B cell (primary cell): ENCODE results near the gene ADCY10. TPM values are rescaled to one million over a fixed set of nuclear protein-coding genes. Genes with fewer than 3 reads are reported as not detected.

Experiments
- ATAC-seq: fragments of 200-7000 bp; cut with Tn5 transposase; one replicate; pipeline ENCODE4 v1.10.0; 2021; ENCODE audit warnings: low read depth, mild to moderate bottlenecking, moderate number of reproducible peaks, moderate library complexity
- CTCF ChIA-PET: fragments of 350-600 bp; sonication (Branson Sonifier 250); formaldehyde crosslinking; loops from one replicate; lab custom pipeline; 2021; ENCODE audit warnings: antibody characterized with exemption, inconsistent platforms; lab: Charles Lee
- POLR2A ChIA-PET: fragments of 350-600 bp; sonication (Branson Sonifier 250); formaldehyde crosslinking; loops from one replicate; lab custom pipeline; 2021; ENCODE audit warnings: antibody characterized with exemption; lab: Charles Lee
- DNase-seq: peaks from one replicate; pipeline ENCODE4 v3.0.0; 2013
- H2AFZ ChIP-seq: 2 replicates; pipeline ENCODE4 v1.6.1; 2012; ENCODE audit warnings: mild to moderate bottlenecking, low read depth, low read length; ENCODE audit not compliant: insufficient read depth, poor library complexity, severe bottlenecking
- H3K27ac ChIP-seq, 2 donors: 1 replicate in 1 of 2; 2 replicates in 1 of 2; pipeline ENCODE4 v1.5.1; 2012 to 2013; ENCODE audit warnings: low read length in 2 of 2, mild to moderate bottlenecking in 2 of 2, moderate library complexity in 1 of 2
- H3K27me3 ChIP-seq, 4 experiments: fragments of 200-600 bp in 1 of 4; sonication (generic) in 1 of 4; replicated peaks in 1 of 4; 1 replicate in 2 of 4; 2 replicates in 2 of 4; pipeline versions ENCODE4 v1.6.1 to v1.7.0; 2013 to 2016; ENCODE audit warnings: low read length in 3 of 4, mild to moderate bottlenecking in 2 of 4, mixed read lengths in 1 of 4, moderate library complexity in 1 of 4; ENCODE audit not compliant: insufficient read depth in 4 of 4, control insufficient read depth in 3 of 4; ENCODE audit errors: control extremely low read depth in 1 of 4
- H3K36me3 ChIP-seq, 2 experiments: replicated peaks in 1 of 2; 1 replicate in 1 of 2; 2 replicates in 1 of 2; pipeline versions ENCODE4 v1.6.1 to v1.7.1; 2013; ENCODE audit warnings: low read length in 1 of 2; ENCODE audit not compliant: insufficient read depth in 2 of 2, control insufficient read depth in 1 of 2; ENCODE audit errors: control extremely low read depth in 1 of 2, extremely low read depth in 1 of 2
- H3K4me1 ChIP-seq, 2 donors: fragments of 200-600 bp in 1 of 2; sonication (generic) in 1 of 2; 1 replicate in 1 of 2; 2 replicates in 1 of 2; pipeline versions ENCODE4 v1.5.1 to v1.6.1; 2013 to 2017; ENCODE audit warnings: low read length in 2 of 2; ENCODE audit not compliant: control insufficient read depth in 2 of 2, insufficient read depth in 2 of 2
- H3K4me2 ChIP-seq: replicated peaks from 2 replicates; pipeline ENCODE3; 2012; ENCODE audit warnings: mild to moderate bottlenecking, low read depth, low read length; ENCODE audit not compliant: poor library complexity, severe bottlenecking
- H3K4me3 ChIP-seq, 5 experiments: fragments of 200-600 bp in 1 of 5; sonication (generic) in 1 of 5; 1 replicate in 3 of 5; 2 replicates in 2 of 5; pipeline versions ENCODE4 v1.5.1 to v1.7.0; 2011 to 2016; ENCODE audit warnings: low read length in 4 of 5, mild to moderate bottlenecking in 4 of 5, low read depth in 2 of 5, control low read depth in 1 of 5, moderate library complexity in 1 of 5; ENCODE audit not compliant: insufficient read depth in 1 of 5; ENCODE audit errors: control extremely low read depth in 1 of 5, extremely low read depth in 1 of 5
- H3K79me2 ChIP-seq: fragments of 200-600 bp; sonication (generic); one replicate; pipeline ENCODE4 v1.6.0; 2016; ENCODE audit warnings: low read length; ENCODE audit not compliant: control insufficient read depth, insufficient read depth
- H3K9ac ChIP-seq: fragments of 200-600 bp; sonication (generic); 2 replicates; pipeline ENCODE4 v1.6.1; 2017; ENCODE audit warnings: mild to moderate bottlenecking, low read length, moderate library complexity
- H3K9me3 ChIP-seq, 3 donors: one replicate each; pipeline versions ENCODE4 v1.6.1 to v1.7.1; 2013; ENCODE audit warnings: low read length in 2 of 3; ENCODE audit not compliant: control insufficient read depth in 2 of 3, insufficient read depth in 1 of 3; ENCODE audit errors: control extremely low read depth in 1 of 3
- H4K20me1 ChIP-seq: 2 replicates; pipeline ENCODE4 v1.6.0; 2012; ENCODE audit warnings: mild to moderate bottlenecking, low read length; ENCODE audit not compliant: insufficient read depth, control insufficient read depth, poor library complexity, severe bottlenecking
- H3K27ac Mint-ChIP-seq: one replicate; pipeline ENCODE4 v1.8.0; 2021; ENCODE audit warnings: mixed read lengths
- H3K27me3 Mint-ChIP-seq: one replicate; pipeline ENCODE4 v1.8.0; 2021; ENCODE audit warnings: mixed read lengths
- H3K4me1 Mint-ChIP-seq: one replicate; pipeline ENCODE4 v1.8.0; 2021; ENCODE audit warnings: mixed read lengths
- H3K4me3 Mint-ChIP-seq: one replicate; pipeline ENCODE4 v1.8.0; 2021; ENCODE audit warnings: mixed read lengths
- H3K9me3 Mint-ChIP-seq: one replicate; pipeline ENCODE4 v1.8.0; 2022; ENCODE audit warnings: mixed read lengths; ENCODE audit not compliant: insufficient read depth
- CTCF ChIP-seq: fragments of 200-600 bp; IDR thresholded peaks from one replicate; pipeline ENCODE4 v1.8.0; 2022; ENCODE audit warnings: antibody characterized with exemption, mild to moderate bottlenecking
- EZH2 ChIP-seq: IDR thresholded peaks from 2 replicates; pipeline ENCODE4 v1.6.1; 2012; ENCODE audit warnings: borderline replicate concordance, low read depth, mild to moderate bottlenecking, moderate library complexity, low read length; ENCODE audit not compliant: insufficient read depth, poor library complexity, severe bottlenecking
- WGBS: methylation state at CpG from one replicate; pipeline ENCODE4 v1.1.5; 2013; ENCODE audit warnings: missing lambda C conversion rate; ENCODE audit not compliant: insufficient coverage; 5-methylcytosine and 5-hydroxymethylcytosine counted together
- intact Hi-C: fragments of 100-400 bp; cut with micrococcal nuclease; formaldehyde crosslinking; loops from one replicate; pipeline ENCODE4 v1.10.0; 2022
- polyA plus RNA-seq: library from polyadenylated mRNA; depleted of rRNA; stranded (reverse); fragments of >200 nt; gene quantifications from 2 replicates; pipeline ENCODE4 v1.2.3, GENCODE V29; 2012
- total RNA-seq, 2 donors: library from RNA; stranded (reverse); fragments of 120-200 nt in 1 of 2; gene quantifications; 1 replicate in 1 of 2; 2 replicates in 1 of 2; pipeline versions ENCODE4 v1.2.3 to v1.2.4, GENCODE V29; 2013 to 2022

ADCY10 gene
- total and polyA plus RNA-seq, 2 donors (not counting 1 experiment from before 2014, with no cell fraction given): 0.15 TPM; not detected in 1

- H3K4me1 ChIP-seq: peaks cover 6% of the 10 kb centered on the region in 2 donors
- no peak for TF ChIP-seq CTCF
- TF ChIP-seq EZH2: no peak
- peak; percentile 28 for DNase-seq
- Mint-ChIP-seq H3K4me1 (peaks cover 5% of the 10 kb centered on the region), H3K4me3 (peak overlapping the region; percentile 66), H3K9me3 (peaks cover 6% of the 10 kb centered on the region), H3K27me3 (peaks cover 24% of the 10 kb centered on the region), H3K27ac (no peak overlapping the region)
- H3K79me2 ChIP-seq: no peaks in the 10 kb centered on the region
- H3K4me2 ChIP-seq: peak overlapping the region; percentile 73
- no peaks in the 10 kb centered on the region for H4K20me1 ChIP-seq
- CTCF ChIA-PET: no interaction called here
- H2AFZ ChIP-seq: peak overlapping the region; percentile 51
- WGBS: 14% methylated on average over 34 of the region's 35 CpGs
- peaks cover 3 to 9% (median 4%) of the 10 kb centered on the region in 3 donors for H3K9me3 ChIP-seq
- intact Hi-C loops: no loop called here
- H3K9ac ChIP-seq: peak overlapping the region; percentile 55
- peaks cover 0 to 9% (median 0%) of the 10 kb centered on the region in 4 experiments for H3K27me3 ChIP-seq
- H3K4me3 ChIP-seq: peak overlapping the region in 3 of 5 experiments; percentile 29 to 54 (median 38)
- POLR2A ChIA-PET: no interaction called here
- no peaks in the 10 kb centered on the region for H3K36me3 ChIP-seq
- peak; percentile 73 for ATAC-seq
- H3K27ac ChIP-seq: no peak overlapping the region
These were observed 93.9 kb downstream of the ADCY10 start for GRCh38 chr1:167819849-167820683.

- DNase-seq (no peak), ATAC-seq (no peak)
- Mint-ChIP-seq H3K9me3 (peaks cover 15% of the 10 kb centered on the region), H3K4me1 (peaks cover 5% of the 10 kb centered on the region), H3K4me3 (no peak overlapping the region), H3K27ac (no peak overlapping the region), H3K27me3 (peaks cover 9% of the 10 kb centered on the region)
- peaks cover 4 to 23% (median 14%) of the 10 kb centered on the region in 3 donors for H3K9me3 ChIP-seq
- no peak overlapping the region for H3K4me2 ChIP-seq
- H3K4me1 ChIP-seq: peaks cover 6% of the 10 kb centered on the region in 2 donors
- H3K4me3 ChIP-seq: no peak overlapping the region
- H3K79me2 ChIP-seq: no peaks in the 10 kb centered on the region
- no peak overlapping the region for H3K9ac ChIP-seq
- no peak overlapping the region for H2AFZ ChIP-seq
- ChIA-PET CTCF (interaction anchor here (0.6 kb wide), 1 partner anchor 305 kb away, joined by 3 read pairs; no protein-coding TSS in a partner anchor), POLR2A (no interaction called here)
- H3K27ac ChIP-seq: no peak overlapping the region
- H4K20me1 ChIP-seq: no peaks in the 10 kb centered on the region
- TF ChIP-seq EZH2 (no peak), CTCF (no peak)
- peaks cover 0 to 8% (median 0%) of the 10 kb centered on the region in 4 experiments for H3K27me3 ChIP-seq
- H3K36me3 ChIP-seq: no peaks in the 10 kb centered on the region
- intact Hi-C loops: no loop called here
- no CpG with 5 or more reads among the region's 1 CpG for WGBS
These were observed 98.3 kb downstream of the ADCY10 start for GRCh38 chr1:167815650-167816049.
